ENCODE measurements around the gene MAML2. TPM values are rescaled to one million over a fixed set of nuclear protein-coding genes. Genes with fewer than 3 reads are reported as not detected.
"Not testable (repeated sequence)": the region's sequence is repeated elsewhere in the genome, so short reads cannot be mapped to it uniquely, and the experiment has no call there.

The MAML2 gene
- total RNA-seq, 4 donors from 2014 or later = 20.0 to 33.7 (median 23.2) TPM

GRCh38 chr11:96287822-96288439 lies 55.1 kb downstream of the MAML2 start:
- DNase-seq (ENCODE audit: extremely low spot score) = no peak
- Histone ChIP-seq H3K4me1 (peaks cover 2 to 7% (median 5%) of the 10 kb centered on the region in 4 donors), H3K9me3 (no peaks in the 10 kb centered on the region), H3K36me3 (no peaks in the 10 kb centered on the region), H3K27me3 (no peaks in the 10 kb centered on the region), H3K27ac (replicated peaks in 1 of 4) (no peak overlapping the region), H3K4me3 (no peak overlapping the region)
- TF ChIP-seq CTCF (IDR thresholded peaks at IDR 0.05) = no peak
- TF ChIP-seq POLR2A (IDR thresholded peaks at IDR 0.05; ENCODE audit: low read depth) = no peak
- TF ChIP-seq EP300 (IDR thresholded peaks at IDR 0.05) = no peak
- no peak for TF ChIP-seq POLR2AphosphoS5 (IDR thresholded peaks at IDR 0.05)
- WGBS = 77% methylated on average over 6 of the region's 6 CpGs
- intact Hi-C loops (cut with DNase I) = no loop called here

GRCh38 chr11:96285985-96286384 lies 57.0 kb downstream of the MAML2 start:
- H3K9me3 ChIP-seq; H3K27me3 ChIP-seq; H3K27ac ChIP-seq (replicated peaks in 1 of 4); H3K4me3 ChIP-seq; H3K36me3 ChIP-seq; DNase-seq (ENCODE audit: extremely low spot score); H3K4me1 ChIP-seq; intact Hi-C loops (cut with DNase I): not testable (repeated sequence)
- 100% methylated on average over 6 of the region's 6 CpGs for WGBS

- Histone ChIP-seq H3K27ac (replicated peaks in 1 of 4) (no peak overlapping the region), H3K9me3 (no peaks in the 10 kb centered on the region), H3K27me3 (no peaks in the 10 kb centered on the region), H3K4me1 (peaks cover 0 to 4% (median 1%) of the 10 kb centered on the region in 4 donors), H3K36me3 (no peaks in the 10 kb centered on the region), H3K4me3 (no peak overlapping the region)
- intact Hi-C loops (cut with DNase I) = no loop called here
- WGBS = 86% methylated on average over 3 of the region's 3 CpGs
- no peak for DNase-seq (ENCODE audit: extremely low spot score)
- TF ChIP-seq EP300 (IDR thresholded peaks at IDR 0.05) = no peak
- no peak for TF ChIP-seq POLR2A (IDR thresholded peaks at IDR 0.05; ENCODE audit: low read depth)
- TF ChIP-seq POLR2AphosphoS5 (IDR thresholded peaks at IDR 0.05) = no peak
- TF ChIP-seq CTCF (IDR thresholded peaks at IDR 0.05) = no peak
Measured at GRCh38 chr11:96284917-96285316, 58.1 kb downstream of the MAML2 start.

- no peak overlapping the region for H3K27ac ChIP-seq (replicated peaks in 1 of 4)
- intact Hi-C loops (cut with DNase I) = no loop called here
- WGBS = 97% methylated on average over 1 of the region's 1 CpG
- H3K9me3 ChIP-seq = no peaks in the 10 kb centered on the region
- H3K36me3 ChIP-seq = no peaks in the 10 kb centered on the region
- H3K27me3 ChIP-seq = no peaks in the 10 kb centered on the region
- TF ChIP-seq POLR2AphosphoS5 (IDR thresholded peaks at IDR 0.05) = no peak
- no peak for TF ChIP-seq POLR2A (IDR thresholded peaks at IDR 0.05; ENCODE audit: low read depth)
- TF ChIP-seq CTCF (IDR thresholded peaks at IDR 0.05) = no peak
- no peak for TF ChIP-seq EP300 (IDR thresholded peaks at IDR 0.05)
- H3K4me1 ChIP-seq = peaks cover 3 to 9% (median 6%) of the 10 kb centered on the region in 4 donors
- no peak overlapping the region for H3K4me3 ChIP-seq
- DNase-seq (ENCODE audit: extremely low spot score) = no peak
Measured at GRCh38 chr11:96284401-96284800, 58.6 kb downstream of the MAML2 start.

- Histone ChIP-seq H3K27me3 (no peaks in the 10 kb centered on the region), H3K9me3 (no peaks in the 10 kb centered on the region), H3K4me1 (peaks cover 4 to 25% (median 23%) of the 10 kb centered on the region in 4 donors), H3K4me3 (no peak overlapping the region), H3K27ac (replicated peaks in 1 of 4) (no peak overlapping the region), H3K36me3 (no peaks in the 10 kb centered on the region)
- intact Hi-C loops (cut with DNase I) = no loop called here
- DNase-seq (ENCODE audit: extremely low spot score) = no peak
- WGBS = 63% methylated on average over 2 of the region's 2 CpGs
- no peak for TF ChIP-seq POLR2A (IDR thresholded peaks at IDR 0.05; ENCODE audit: low read depth)
Measured at GRCh38 chr11:96282625-96283220, 60.3 kb downstream of the MAML2 start.

Measured in esophagus muscularis mucosa (tissue), 4 donors.